Sigmoid colon (tissue), 4 donors: ENCODE results near the gene SCAI.

ENCODE experiments used
- CTCF ChIP-seq, 4 experiments: fragments of 450-650 bp in 3 of 4; fragments of 200-600 bp in 1 of 4; IDR thresholded peaks; one replicate each; pipeline ENCODE4 v1.5.1; 2016 to 2019; ENCODE audit warnings: antibody characterized with exemption in 4 of 4, mild to moderate bottlenecking in 3 of 4, moderate library complexity in 2 of 4
- EP300 ChIP-seq, 4 donors: sonication (generic); formaldehyde crosslinking; IDR thresholded peaks; one replicate each; pipeline ENCODE4 v1.6.1; 2017; ENCODE audit warnings: antibody characterized with exemption in 4 of 4
- POLR2A ChIP-seq, 2 donors: fragments of 450-650 bp; IDR thresholded peaks; one replicate each; pipeline ENCODE4 v1.6.1; 2016; ENCODE audit warnings: antibody characterized with exemption in 2 of 2, mild to moderate bottlenecking in 2 of 2, moderate library complexity in 2 of 2
- POLR2AphosphoS5 ChIP-seq, 4 donors: sonication (generic); formaldehyde crosslinking; IDR thresholded peaks; one replicate each; pipeline ENCODE4 v1.6.1; 2017; ENCODE audit warnings: antibody characterized with exemption in 4 of 4

- TF ChIP-seq POLR2A (IDR thresholded peaks at IDR 0.05) (no peak), CTCF (IDR thresholded peaks at IDR 0.05) (no peak), POLR2AphosphoS5 (IDR thresholded peaks at IDR 0.05) (no peak), EP300 (IDR thresholded peaks at IDR 0.05) (no peak)
These were observed 228.4 kb downstream of the SCAI start for GRCh38 chr9:124914753-124915405.
